SJCRH30 (cell line): Measurements from ENCODE around the gene RFX5. TPM values are rescaled to one million over a fixed set of nuclear protein-coding genes. Genes with fewer than 3 reads are reported as not detected.
A peak's percentile ranks its signal among the peaks of the same experiment; 100 is the strongest.

ENCODE experiments used
- DNase-seq, 2 experiments: peaks; one replicate each; pipeline ENCODE4 v3.0.0-alpha.2; 2015 to 2020
- H3K27ac ChIP-seq: fragments of 250-450 bp; sonication (Bioruptor Pico); 2 replicates; pipeline ENCODE4 v1.5.1; 2020; ENCODE audit warnings: mild to moderate bottlenecking, moderate library complexity
- H3K27me3 ChIP-seq: fragments of 250-450 bp; sonication (Bioruptor Pico); 2 replicates; pipeline ENCODE4 v1.5.1; 2020; ENCODE audit warnings: mild to moderate bottlenecking, moderate library complexity
- H3K36me3 ChIP-seq: fragments of 250-450 bp; sonication (Bioruptor Pico); 2 replicates; pipeline ENCODE4 v1.5.1; 2020; ENCODE audit warnings: mild to moderate bottlenecking, moderate library complexity
- H3K4me1 ChIP-seq: fragments of 250-450 bp; sonication (Bioruptor Pico); 2 replicates; pipeline ENCODE4 v1.5.1; 2020; ENCODE audit warnings: mild to moderate bottlenecking, moderate library complexity
- H3K4me3 ChIP-seq: fragments of 250-450 bp; sonication (Bioruptor Pico); 2 replicates; pipeline ENCODE4 v1.5.1; 2020; ENCODE audit warnings: mild to moderate bottlenecking, moderate library complexity
- H3K9me3 ChIP-seq: fragments of 250-450 bp; sonication (Bioruptor Pico); replicated peaks from 2 replicates; pipeline ENCODE4 v1.5.1; 2020; ENCODE audit warnings: mild to moderate bottlenecking, moderate library complexity
- total RNA-seq: library from RNA; depleted of rRNA; stranded (reverse); fragments of >200 nt; shearing (Covaris generic); gene quantifications from 2 replicates; pipeline ENCODE4 v1.2.3, GENCODE V29; 2014

The RFX5 gene
- total RNA-seq, 1 experiment from 2014 or later, result 33.2 TPM

GRCh38 chr1:151342569-151342968 is 4.5 kb downstream of the RFX5 start:
- Histone ChIP-seq H3K27ac (no peak overlapping the region), H3K4me1 (peaks cover 5% of the 10 kb centered on the region), H3K27me3 (no peaks in the 10 kb centered on the region), H3K4me3 (no peak overlapping the region), H3K36me3 (0 out of 2 replicates have a peak, but pooled peaks cover 5% of the 10 kb centered on the region), H3K9me3 (no peaks in the 10 kb centered on the region)
- DNase-seq, result no peak

- no peak overlapping the region for H3K4me3 ChIP-seq
- H3K27me3 ChIP-seq, result no peaks in the 10 kb centered on the region
- DNase-seq, result no peak
- H3K36me3 ChIP-seq, result 0 out of 2 replicates have a peak, but pooled peaks cover 5% of the 10 kb centered on the region
- peaks cover 4% of the 10 kb centered on the region; the same call in 1 of the 2 replicates for H3K4me1 ChIP-seq
- no peaks in the 10 kb centered on the region for H3K9me3 ChIP-seq
- no peak overlapping the region for H3K27ac ChIP-seq
Observed at GRCh38 chr1:151342021-151342420, 5.0 kb downstream of the RFX5 start.

GRCh38 chr1:151340870-151341754 is 5.9 kb downstream of the RFX5 start:
- Histone ChIP-seq H3K27ac (no peak overlapping the region), H3K4me1 (peaks cover 4% of the 10 kb centered on the region; the same call in 1 of the 2 replicates), H3K9me3 (no peaks in the 10 kb centered on the region), H3K27me3 (no peaks in the 10 kb centered on the region), H3K36me3 (0 out of 2 replicates have a peak, but pooled peaks cover 5% of the 10 kb centered on the region), H3K4me3 (no peak overlapping the region)
- DNase-seq, result peak; percentile 65 to 91

GRCh38 chr1:151336556-151336955 is 10.5 kb downstream of the RFX5 start:
- H3K4me3 ChIP-seq, result no peak overlapping the region
- no peaks in the 10 kb centered on the region for H3K36me3 ChIP-seq
- H3K27ac ChIP-seq, result no peak overlapping the region
- H3K9me3 ChIP-seq, result no peaks in the 10 kb centered on the region
- no peak for DNase-seq
- H3K4me1 ChIP-seq, result peaks cover 4% of the 10 kb centered on the region; the same call in 1 of the 2 replicates
- no peaks in the 10 kb centered on the region for H3K27me3 ChIP-seq

- Histone ChIP-seq H3K27ac (no peak overlapping the region), H3K4me1 (no peaks in the 10 kb centered on the region), H3K4me3 (no peak overlapping the region), H3K9me3 (no peaks in the 10 kb centered on the region), H3K36me3 (no peaks in the 10 kb centered on the region), H3K27me3 (no peaks in the 10 kb centered on the region)
- DNase-seq, result no peak
Observed at GRCh38 chr1:151334822-151335221, 12.2 kb downstream of the RFX5 start.

DNA sequence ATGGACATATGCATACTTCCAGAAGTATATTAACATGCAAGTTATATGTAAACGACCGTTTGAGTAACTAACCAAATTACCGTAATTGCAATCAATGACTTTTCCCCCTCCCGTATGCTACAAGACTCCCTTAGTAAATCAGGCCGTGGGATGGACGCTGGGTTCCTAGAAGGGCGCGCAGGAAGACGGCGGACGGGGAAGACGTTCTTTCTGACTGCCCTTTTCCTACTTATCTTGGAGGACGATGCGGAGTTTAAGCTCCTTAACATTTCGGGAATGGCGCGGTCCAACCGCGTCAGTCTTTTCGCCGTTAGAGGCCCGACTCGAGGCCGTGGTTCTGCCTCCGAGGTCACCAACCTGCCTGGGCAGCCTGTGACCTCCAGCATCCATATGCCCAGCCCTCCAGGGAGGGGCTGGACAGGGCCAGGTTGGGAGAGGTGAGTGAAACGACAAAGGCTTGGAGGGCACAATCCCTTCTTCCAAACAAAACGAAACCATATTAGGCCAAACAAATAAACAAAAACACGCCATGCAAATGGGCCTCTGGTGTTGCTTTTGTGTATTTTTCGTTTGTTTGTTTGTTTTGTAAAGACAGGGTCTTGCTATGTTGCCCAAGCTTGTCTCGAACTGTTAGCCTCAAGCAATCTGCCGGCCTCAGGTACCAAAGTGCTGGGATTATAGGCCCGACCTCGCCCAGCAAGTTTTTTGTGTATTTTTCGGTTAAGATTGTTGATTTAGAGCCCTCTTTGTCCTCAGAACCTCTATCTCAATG is 19.0 kb downstream of the RFX5 start:
- peaks cover 8% of the 10 kb centered on the region; the same call in 1 of the 2 replicates for H3K36me3 ChIP-seq
- DNase-seq, result no peak
- H3K27me3 ChIP-seq, result no peaks in the 10 kb centered on the region
- H3K27ac ChIP-seq, result no peak overlapping the region; the same call in 1 of the 2 replicates
- peaks cover 5% of the 10 kb centered on the region for H3K4me1 ChIP-seq
- no peaks in the 10 kb centered on the region for H3K9me3 ChIP-seq
- peak overlapping the region; percentile 76 for H3K4me3 ChIP-seq

DNA sequence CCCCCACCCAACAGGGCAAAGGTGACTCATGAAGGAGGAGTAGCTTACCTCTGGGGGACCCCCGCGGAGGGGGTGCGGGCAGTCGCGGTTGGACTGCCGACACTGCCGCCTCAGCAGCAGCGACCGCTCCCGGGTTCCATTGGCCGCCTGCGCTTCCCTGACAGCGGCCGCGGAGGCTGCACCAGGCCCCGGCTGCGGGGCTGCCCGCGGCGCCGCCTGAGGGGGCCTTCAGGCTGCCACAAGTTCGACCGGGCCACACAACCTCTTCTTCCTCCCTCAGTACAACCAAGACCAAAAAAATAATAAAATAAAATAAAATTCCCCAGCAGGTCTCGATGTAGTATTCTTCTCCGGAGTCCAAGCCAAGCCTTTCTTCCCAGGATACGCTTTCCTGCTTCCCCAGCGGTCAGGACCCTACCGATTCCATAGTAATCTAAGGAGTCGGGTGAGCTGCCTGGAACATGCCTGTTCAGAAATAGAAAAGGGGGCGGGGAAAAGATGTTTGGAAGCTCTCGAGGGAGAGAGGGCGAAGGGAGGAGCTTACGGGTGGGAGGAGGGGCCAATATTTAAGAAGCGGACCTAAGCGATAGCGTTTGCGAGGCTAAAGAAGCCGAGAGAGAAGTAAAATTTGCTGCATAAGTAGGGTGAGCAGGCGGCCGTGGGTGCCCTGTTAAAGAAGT is 19.7 kb downstream of the RFX5 start, which contains the start of gene PI4KB:
TSS of gene PI4KB (minus strand) at position 194 of the 680 bp plus-strand sequence. CDS start 10,935 bp downstream, outside the sequence.
- H3K9me3 ChIP-seq, result no peaks in the 10 kb centered on the region
- peak; percentile 96 to 98 for DNase-seq
- peak within 1 kb of the TSS; percentile 99 for H3K27ac ChIP-seq
- no peaks in the 10 kb centered on the region for H3K27me3 ChIP-seq
- peaks cover 5% of the 10 kb centered on the region for H3K4me1 ChIP-seq
- peak within 1 kb of the TSS; percentile 76 for H3K4me3 ChIP-seq
- H3K36me3 ChIP-seq, result peaks cover 8% of the 10 kb centered on the region; the same call in 1 of the 2 replicates

GRCh38 chr1:151326619-151327222 is 20.3 kb downstream of the RFX5 start:
- peak; percentile 56 to 62 for DNase-seq

GRCh38 chr1:151325646-151326429 is 21.2 kb downstream of the RFX5 start:
- Histone ChIP-seq H3K27ac (peak overlapping the region; percentile 31), H3K36me3 (peaks cover 8% of the 10 kb centered on the region; the same call in 1 of the 2 replicates), H3K4me1 (peaks cover 5% of the 10 kb centered on the region), H3K27me3 (no peaks in the 10 kb centered on the region), H3K4me3 (peak overlapping the region; percentile 76), H3K9me3 (no peaks in the 10 kb centered on the region)
- no peak for DNase-seq

More at GRCh38 chr1:151326619-151327222, 20.3 kb downstream of the RFX5 start:
- no peaks in the 10 kb centered on the region for H3K27me3 ChIP-seq
- H3K36me3 ChIP-seq, result peaks cover 8% of the 10 kb centered on the region; the same call in 1 of the 2 replicates
- H3K4me3 ChIP-seq, result peak overlapping the region; percentile 76
- H3K9me3 ChIP-seq, result no peaks in the 10 kb centered on the region
- H3K4me1 ChIP-seq, result peaks cover 5% of the 10 kb centered on the region
- H3K27ac ChIP-seq, result peak overlapping the region; percentile 99

GRCh38 chr1:151325231-151325630 is 21.8 kb downstream of the RFX5 start:
- Histone ChIP-seq H3K9me3 (no peaks in the 10 kb centered on the region), H3K4me3 (no peak overlapping the region), H3K27me3 (no peaks in the 10 kb centered on the region), H3K4me1 (peaks cover 5% of the 10 kb centered on the region), H3K36me3 (peaks cover 8% of the 10 kb centered on the region; the same call in 1 of the 2 replicates), H3K27ac (peak overlapping the region; percentile 31)
- no peak for DNase-seq

GRCh38 chr1:151324390-151324930 is 22.6 kb downstream of the RFX5 start:
- DNase-seq, result no peak
- no peak overlapping the region for H3K27ac ChIP-seq
- H3K4me1 ChIP-seq, result peaks cover 5% of the 10 kb centered on the region
- H3K4me3 ChIP-seq, result no peak overlapping the region
- H3K27me3 ChIP-seq, result no peaks in the 10 kb centered on the region
- H3K36me3 ChIP-seq, result peaks cover 8% of the 10 kb centered on the region; the same call in 1 of the 2 replicates
- H3K9me3 ChIP-seq, result no peaks in the 10 kb centered on the region

DNA sequence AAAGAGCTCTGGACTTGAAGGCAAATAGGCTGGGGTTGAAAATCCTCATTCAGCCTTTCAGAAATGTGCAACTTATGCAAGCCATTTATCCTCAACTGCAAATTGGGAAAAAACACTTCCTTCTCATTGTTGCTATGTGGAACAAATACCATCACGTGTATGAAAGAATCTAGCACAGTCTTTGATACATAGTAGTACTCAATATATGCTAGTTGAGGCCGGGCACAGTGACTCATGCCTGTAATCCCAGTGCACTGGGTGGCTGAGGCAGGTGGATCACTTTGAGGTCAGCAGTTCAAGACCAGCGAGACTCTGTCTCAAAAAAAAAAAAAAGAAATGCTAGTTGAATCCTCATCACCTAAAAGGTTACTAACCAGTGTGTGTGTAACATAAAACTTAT is 28.1 kb downstream of the RFX5 start:
- no peaks in the 10 kb centered on the region for H3K9me3 ChIP-seq

More for the DNA sequence above, 28.1 kb downstream of the RFX5 start:
- Histone ChIP-seq H3K27ac (no peak overlapping the region), H3K36me3 (peaks cover 19% of the 10 kb centered on the region), H3K4me3 (no peak overlapping the region), H3K4me1 (peaks cover 7% of the 10 kb centered on the region), H3K27me3 (no peaks in the 10 kb centered on the region)
- DNase-seq, result no peak
